ENCODE measurements around the gene POLN. TPM values are rescaled to one million over a fixed set of nuclear protein-coding genes. Genes with fewer than 3 reads are reported as not detected.

POLN gene
- polyA plus RNA-seq, 1 donor (not counting 4 experiments of a cell fraction or from before 2014, with no cell fraction given), result 1.3 TPM

DNA sequence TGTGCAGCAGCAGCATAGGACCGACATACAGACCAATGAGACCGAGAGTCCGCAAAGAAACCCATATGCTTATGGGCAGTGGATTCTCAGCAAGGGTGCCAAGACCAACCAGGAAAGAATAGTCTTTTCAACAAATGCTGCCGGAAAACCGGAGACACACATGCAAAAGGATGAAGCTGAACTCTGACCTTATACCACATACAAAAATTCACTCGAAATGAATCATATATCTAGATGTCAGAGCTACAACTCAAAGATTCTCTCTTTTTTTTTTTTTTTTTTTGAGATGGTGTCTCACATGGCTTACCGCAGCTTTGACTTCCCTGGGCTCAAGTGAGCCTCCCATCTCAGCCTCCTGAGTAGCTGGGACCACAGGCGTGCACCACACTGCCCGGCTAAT is 36.0 kb upstream of the POLN start:
- Histone ChIP-seq H3K27ac (ENCODE audit: control insufficient read depth, insufficient read depth, low read length) (no peak overlapping the region), H3K36me3 (ENCODE audit: control insufficient read depth in 2 of 2, extremely low read depth in 1 of 2, insufficient read depth in 2 of 2, low read length in 2 of 2) (no peaks in the 10 kb centered on the region), H3K9me3 (ENCODE audit: control insufficient read depth, low read depth, low read length) (no peaks in the 10 kb centered on the region), H3K4me3 (ENCODE audit: control insufficient read depth in 2 of 3, extremely low read depth in 1 of 3, insufficient read depth in 2 of 3, low read depth in 1 of 3, low read length in 3 of 3) (no peak overlapping the region), H4K20me1 (ENCODE audit: control insufficient read depth, extremely low read depth, insufficient read depth, low read length) (no peaks in the 10 kb centered on the region), H3K27me3 (ENCODE audit: control insufficient read depth, extremely low read depth, insufficient read depth, low read length) (no peaks in the 10 kb centered on the region), H3K79me2 (ENCODE audit: control insufficient read depth, insufficient read depth, low read length) (no peaks in the 10 kb centered on the region), H3K4me1 (ENCODE audit: control insufficient read depth, extremely low read depth, insufficient read depth, low read length) (no peaks in the 10 kb centered on the region), H3K9ac (ENCODE audit: control insufficient read depth, extremely low read depth, insufficient read depth, low read length) (no peak overlapping the region), H3K9me1 (ENCODE audit: control insufficient read depth, extremely low read depth, insufficient read depth, low read length) (no peaks in the 10 kb centered on the region), H2AFZ (ENCODE audit: control insufficient read depth, low read length) (no peak overlapping the region), H3K4me2 (ENCODE audit: control insufficient read depth, extremely low read depth, insufficient read depth, low read depth, low read length) (no peak overlapping the region)
- DNase-seq (ENCODE audit: low read depth, low spot score) (no peak), FAIRE-seq (no peak)
- TF ChIP-seq, protein P1, sequence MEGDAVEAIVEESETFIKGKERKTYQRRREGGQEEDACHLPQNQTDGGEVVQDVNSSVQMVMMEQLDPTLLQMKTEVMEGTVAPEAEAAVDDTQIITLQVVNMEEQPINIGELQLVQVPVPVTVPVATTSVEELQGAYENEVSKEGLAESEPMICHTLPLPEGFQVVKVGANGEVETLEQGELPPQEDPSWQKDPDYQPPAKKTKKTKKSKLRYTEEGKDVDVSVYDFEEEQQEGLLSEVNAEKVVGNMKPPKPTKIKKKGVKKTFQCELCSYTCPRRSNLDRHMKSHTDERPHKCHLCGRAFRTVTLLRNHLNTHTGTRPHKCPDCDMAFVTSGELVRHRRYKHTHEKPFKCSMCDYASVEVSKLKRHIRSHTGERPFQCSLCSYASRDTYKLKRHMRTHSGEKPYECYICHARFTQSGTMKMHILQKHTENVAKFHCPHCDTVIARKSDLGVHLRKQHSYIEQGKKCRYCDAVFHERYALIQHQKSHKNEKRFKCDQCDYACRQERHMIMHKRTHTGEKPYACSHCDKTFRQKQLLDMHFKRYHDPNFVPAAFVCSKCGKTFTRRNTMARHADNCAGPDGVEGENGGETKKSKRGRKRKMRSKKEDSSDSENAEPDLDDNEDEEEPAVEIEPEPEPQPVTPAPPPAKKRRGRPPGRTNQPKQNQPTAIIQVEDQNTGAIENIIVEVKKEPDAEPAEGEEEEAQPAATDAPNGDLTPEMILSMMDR (optimal IDR thresholded peaks at IDR 0.05 in 1 of 3, IDR thresholded peaks at IDR 0.05 in 1 of 3, conservative IDR thresholded peaks at IDR 0.05 in 1 of 3; ENCODE audit: extremely low read depth in 1 of 3, insufficient read depth in 2 of 3, low read length in 3 of 3), result no peak
- TF ChIP-seq EZH2 (IDR thresholded peaks at IDR 0.05; ENCODE audit: low read length), result no peak
- dilution Hi-C loops (cut with MboI; ENCODE audit: extremely low pct_ligation_motif_present, low sequenced_read_pairs), result no loop called here

DNA sequence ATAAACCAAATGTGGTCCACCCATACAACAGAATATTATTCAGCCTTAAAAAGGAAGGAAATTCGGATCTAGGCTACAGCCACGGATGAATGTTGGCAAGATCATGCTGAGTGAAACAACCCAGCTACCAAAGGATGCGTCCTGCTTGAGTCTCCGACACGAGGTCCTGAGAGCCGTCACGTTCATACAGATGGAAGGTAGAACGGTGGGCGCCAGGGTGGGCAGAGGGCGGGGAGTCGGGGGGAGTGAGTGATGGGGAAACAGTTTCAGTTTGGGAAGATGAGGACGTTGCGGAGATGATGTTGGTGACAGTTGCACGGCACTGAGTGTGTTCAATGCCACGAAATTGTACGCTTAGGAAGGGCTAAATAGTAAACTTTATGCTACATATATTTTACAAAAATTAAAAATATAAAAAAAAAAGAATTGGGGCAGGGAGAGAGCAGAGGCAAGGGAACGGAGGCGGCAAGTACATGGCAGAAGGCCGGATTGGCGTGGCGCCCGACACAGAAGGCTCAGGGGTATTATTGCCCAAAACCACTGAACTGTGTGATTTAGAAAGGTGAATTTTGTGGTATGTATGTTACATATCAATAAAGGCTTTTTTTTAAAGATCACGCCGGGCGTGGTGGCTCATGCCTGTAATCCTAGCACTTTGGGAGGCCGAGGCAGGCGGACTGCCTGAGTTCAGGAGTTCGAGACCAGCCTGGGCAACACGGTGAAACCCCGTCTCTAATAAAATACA is 34.8 kb upstream of the POLN start:
- Histone ChIP-seq H3K9me3 (ENCODE audit: control insufficient read depth, low read depth, low read length) (no peaks in the 10 kb centered on the region), H3K9ac (ENCODE audit: control insufficient read depth, extremely low read depth, insufficient read depth, low read length) (no peak overlapping the region), H3K27ac (ENCODE audit: control insufficient read depth, insufficient read depth, low read length) (no peak overlapping the region), H4K20me1 (ENCODE audit: control insufficient read depth, extremely low read depth, insufficient read depth, low read length) (no peaks in the 10 kb centered on the region), H3K4me2 (ENCODE audit: control insufficient read depth, extremely low read depth, insufficient read depth, low read depth, low read length) (no peak overlapping the region), H3K9me1 (ENCODE audit: control insufficient read depth, extremely low read depth, insufficient read depth, low read length) (no peaks in the 10 kb centered on the region), H3K4me1 (ENCODE audit: control insufficient read depth, extremely low read depth, insufficient read depth, low read length) (no peaks in the 10 kb centered on the region), H3K4me3 (ENCODE audit: control insufficient read depth in 2 of 3, extremely low read depth in 1 of 3, insufficient read depth in 2 of 3, low read depth in 1 of 3, low read length in 3 of 3) (no peak overlapping the region), H3K27me3 (ENCODE audit: control insufficient read depth, extremely low read depth, insufficient read depth, low read length) (no peaks in the 10 kb centered on the region), H3K79me2 (ENCODE audit: control insufficient read depth, insufficient read depth, low read length) (no peaks in the 10 kb centered on the region), H2AFZ (ENCODE audit: control insufficient read depth, low read length) (no peak overlapping the region), H3K36me3 (ENCODE audit: control insufficient read depth in 2 of 2, extremely low read depth in 1 of 2, insufficient read depth in 2 of 2, low read length in 2 of 2) (no peaks in the 10 kb centered on the region)
- DNase-seq (ENCODE audit: low read depth, low spot score), result no peak
- dilution Hi-C loops (cut with MboI; ENCODE audit: extremely low pct_ligation_motif_present, low sequenced_read_pairs), result no loop called here
- no peak for TF ChIP-seq EZH2 (IDR thresholded peaks at IDR 0.05; ENCODE audit: low read length)
- TF ChIP-seq, protein P1 (optimal IDR thresholded peaks at IDR 0.05 in 1 of 3, IDR thresholded peaks at IDR 0.05 in 1 of 3, conservative IDR thresholded peaks at IDR 0.05 in 1 of 3; ENCODE audit: extremely low read depth in 1 of 3, insufficient read depth in 2 of 3, low read length in 3 of 3), result no peak
- no peak for FAIRE-seq

Data from keratinocyte (primary cell).